GM12878 (cell line): ENCODE results near the gene IL20RB.

ENCODE experiments used
- CEBPB ChIP-seq, 2 experiments: fragments of 150-350 bp in 1 of 2; IDR thresholded peaks; 2 replicates each; pipeline ENCODE4 v1.6.1; 2012 to 2014; ENCODE audit warnings: low read depth in 2 of 2, low read length in 2 of 2, borderline replicate concordance in 1 of 2, inconsistent platforms in 1 of 2
- POLR2AphosphoS5 ChIP-seq: IDR thresholded peaks from 2 replicates; pipeline ENCODE4 v1.6.1; 2011; ENCODE audit warnings: mild to moderate bottlenecking, low read length, inconsistent platforms
- TF ChIP-seq, protein P1 (sequence below): IDR thresholded peaks from 2 replicates; pipeline ENCODE4 v1.6.1; 2012; ENCODE audit warnings: low read depth, low read length, improper control_type of control experiment
- TF ChIP-seq, protein P2 (sequence below): IDR thresholded peaks from 2 replicates; pipeline ENCODE4 v1.6.1; 2012; ENCODE audit warnings: mild to moderate bottlenecking, low read depth, low read length

DNA sequence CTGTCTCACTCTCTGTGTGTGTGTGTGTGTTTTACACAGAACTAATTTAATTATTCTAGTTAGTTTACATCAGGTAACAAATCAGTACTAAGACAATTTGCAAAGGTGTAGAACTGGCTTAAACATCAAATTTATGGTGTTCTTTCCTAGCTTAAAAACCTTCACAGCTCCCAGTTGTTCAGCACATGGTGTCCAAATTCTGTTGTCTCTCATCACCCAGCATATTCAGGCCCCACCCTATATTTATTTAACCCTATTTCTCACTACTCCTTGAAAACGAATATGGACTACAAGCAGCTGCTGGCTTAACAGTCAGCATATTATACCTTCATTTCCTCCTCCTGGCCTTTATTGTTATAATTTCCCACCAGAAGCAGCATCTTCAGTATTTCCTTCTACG lies 1.2 kb downstream of the IL20RB start:
- TF ChIP-seq CEBPB (IDR thresholded peaks at IDR 0.05; ENCODE audit: borderline replicate concordance in 1 of 2, low read depth in 2 of 2, low read length in 2 of 2), result no peak
- TF ChIP-seq, protein P1, sequence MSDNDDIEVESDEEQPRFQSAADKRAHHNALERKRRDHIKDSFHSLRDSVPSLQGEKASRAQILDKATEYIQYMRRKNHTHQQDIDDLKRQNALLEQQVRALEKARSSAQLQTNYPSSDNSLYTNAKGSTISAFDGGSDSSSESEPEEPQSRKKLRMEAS, result no peak
- TF ChIP-seq, protein P2, sequence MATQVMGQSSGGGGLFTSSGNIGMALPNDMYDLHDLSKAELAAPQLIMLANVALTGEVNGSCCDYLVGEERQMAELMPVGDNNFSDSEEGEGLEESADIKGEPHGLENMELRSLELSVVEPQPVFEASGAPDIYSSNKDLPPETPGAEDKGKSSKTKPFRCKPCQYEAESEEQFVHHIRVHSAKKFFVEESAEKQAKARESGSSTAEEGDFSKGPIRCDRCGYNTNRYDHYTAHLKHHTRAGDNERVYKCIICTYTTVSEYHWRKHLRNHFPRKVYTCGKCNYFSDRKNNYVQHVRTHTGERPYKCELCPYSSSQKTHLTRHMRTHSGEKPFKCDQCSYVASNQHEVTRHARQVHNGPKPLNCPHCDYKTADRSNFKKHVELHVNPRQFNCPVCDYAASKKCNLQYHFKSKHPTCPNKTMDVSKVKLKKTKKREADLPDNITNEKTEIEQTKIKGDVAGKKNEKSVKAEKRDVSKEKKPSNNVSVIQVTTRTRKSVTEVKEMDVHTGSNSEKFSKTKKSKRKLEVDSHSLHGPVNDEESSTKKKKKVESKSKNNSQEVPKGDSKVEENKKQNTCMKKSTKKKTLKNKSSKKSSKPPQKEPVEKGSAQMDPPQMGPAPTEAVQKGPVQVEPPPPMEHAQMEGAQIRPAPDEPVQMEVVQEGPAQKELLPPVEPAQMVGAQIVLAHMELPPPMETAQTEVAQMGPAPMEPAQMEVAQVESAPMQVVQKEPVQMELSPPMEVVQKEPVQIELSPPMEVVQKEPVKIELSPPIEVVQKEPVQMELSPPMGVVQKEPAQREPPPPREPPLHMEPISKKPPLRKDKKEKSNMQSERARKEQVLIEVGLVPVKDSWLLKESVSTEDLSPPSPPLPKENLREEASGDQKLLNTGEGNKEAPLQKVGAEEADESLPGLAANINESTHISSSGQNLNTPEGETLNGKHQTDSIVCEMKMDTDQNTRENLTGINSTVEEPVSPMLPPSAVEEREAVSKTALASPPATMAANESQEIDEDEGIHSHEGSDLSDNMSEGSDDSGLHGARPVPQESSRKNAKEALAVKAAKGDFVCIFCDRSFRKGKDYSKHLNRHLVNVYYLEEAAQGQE, result no peak
- no peak for TF ChIP-seq POLR2AphosphoS5
